Lower leg skin (tissue), 4 donors: ENCODE measurements around the gene MYO1H. TPM values are rescaled to one million over a fixed set of nuclear protein-coding genes. Genes with fewer than 3 reads are reported as not detected.
"Not testable (repeated sequence)": the region's sequence is repeated elsewhere in the genome, so short reads cannot be mapped to it uniquely, and the experiment has no call there.

Experiments
- DNase-seq, 2 donors: peaks; one replicate each; pipeline ENCODE4 v3.0.0-alpha.2; 2019; ENCODE audit warnings: low spot score in 2 of 2
- H3K4me3 ChIP-seq: fragments of 200-600 bp; sonication (generic); 2 replicates; pipeline ENCODE4 v1.5.1; 2017; ENCODE audit warnings: mild to moderate bottlenecking, low read depth; ENCODE audit not compliant: poor library complexity, severe bottlenecking
- CTCF ChIP-seq, 3 donors: fragments of 450-650 bp; IDR thresholded peaks; one replicate each; pipeline ENCODE4 v1.5.1; 2016; ENCODE audit warnings: antibody characterized with exemption in 3 of 3, mild to moderate bottlenecking in 3 of 3, moderate library complexity in 2 of 3
- POLR2A ChIP-seq, 2 donors: fragments of 450-650 bp; IDR thresholded peaks; one replicate each; pipeline ENCODE4 v1.6.1; 2016 to 2017; ENCODE audit warnings: antibody characterized with exemption in 2 of 2, mild to moderate bottlenecking in 1 of 2, moderate library complexity in 1 of 2
- WGBS, 2 donors: methylation state at CpG; one replicate each; pipeline ENCODE4 v1.1.5; 2018; 5-methylcytosine and 5-hydroxymethylcytosine counted together
- intact Hi-C: fragments of 100-400 bp; cut with DNase I; formaldehyde crosslinking; loops from one replicate; pipeline ENCODE4 v1.15.0; 2023; ENCODE audit warnings: low total_unique reads
- total RNA-seq, 4 donors: library from RNA; depleted of rRNA; stranded (reverse); fragments of >200 nt; gene quantifications; one replicate each; pipeline ENCODE4 v1.1.0, GENCODE V29; 2016

The MYO1H gene
- total RNA-seq, 4 donors from 2014 or later, result 0.20 to 0.75 TPM; not detected in 2

- DNase-seq, result no peak
- TF ChIP-seq POLR2A (IDR thresholded peaks at IDR 0.05) (no peak), CTCF (IDR thresholded peaks at IDR 0.05) (no peak)
- intact Hi-C loops, result loop anchor here (5.0 kb wide), 1 partner anchor 283 kb away; no protein-coding TSS in a partner anchor
- no peak overlapping the region for H3K4me3 ChIP-seq
- 79 to 83% methylated on average over 5 of the region's 5 CpGs for WGBS, 2 donors
Measured at GRCh38 chr12:109394891-109395290, 47.2 kb downstream of the MYO1H start.

- peak in 1 of 2 donors; percentile 8 for DNase-seq
- intact Hi-C loops, H3K4me3 ChIP-seq: not testable (repeated sequence)
- 97 to 100% methylated on average over 2 of the region's 2 CpGs for WGBS, 2 donors
Measured at GRCh38 chr12:109404841-109405240, 57.1 kb downstream of the MYO1H start.

- H3K4me3 ChIP-seq, intact Hi-C loops, DNase-seq: not testable (repeated sequence)
- 95 to 97% methylated on average over 4 of the region's 4 CpGs for WGBS, 2 donors
Measured at GRCh38 chr12:109406147-109406546, 58.4 kb downstream of the MYO1H start.

- TF ChIP-seq CTCF (IDR thresholded peaks at IDR 0.05) (no peak), POLR2A (IDR thresholded peaks at IDR 0.05) (no peak)
- 53 to 68% methylated on average over 4 of the region's 4 CpGs for WGBS, 2 donors
- H3K4me3 ChIP-seq, result no peak overlapping the region
- no peak for DNase-seq
- intact Hi-C loops, result no loop called here
Measured at GRCh38 chr12:109418848-109419480, 71.3 kb downstream of the MYO1H start.

- intact Hi-C loops, result no loop called here
- TF ChIP-seq CTCF (IDR thresholded peaks at IDR 0.05), result no peak
- TF ChIP-seq POLR2A (IDR thresholded peaks at IDR 0.05), result no peak
- DNase-seq, result no peak
- no peak overlapping the region for H3K4me3 ChIP-seq
- WGBS, 2 donors, result 51 to 56% methylated on average over 8 of the region's 8 CpGs
Measured at GRCh38 chr12:109421355-109422087, 73.8 kb downstream of the MYO1H start.

GRCh38 chr12:109422251-109422650 lies 74.6 kb downstream of the MYO1H start:
- no peak overlapping the region for H3K4me3 ChIP-seq
- TF ChIP-seq POLR2A (IDR thresholded peaks at IDR 0.05) (no peak), CTCF (IDR thresholded peaks at IDR 0.05) (no peak)
- intact Hi-C loops, result no loop called here
- 51 to 53% methylated on average over 10 of the region's 10 CpGs for WGBS, 2 donors
- no peak for DNase-seq
